Muscle layer of colon (tissue), 2 donors: ENCODE data around the gene MSL3B.
A peak's percentile ranks its signal among the peaks of the same experiment; 100 is the strongest.

Experiments used
- H3K27ac ChIP-seq: one replicate; pipeline ENCODE4 v1.7.0; 2013; ENCODE audit warnings: low read depth, mild to moderate bottlenecking, low read length, moderate library complexity
- H3K27me3 ChIP-seq, 2 donors: one replicate each; pipeline ENCODE4 v1.7.0; 2013; ENCODE audit warnings: low read length in 2 of 2, mild to moderate bottlenecking in 2 of 2; ENCODE audit not compliant: insufficient read depth in 2 of 2, control insufficient read depth in 1 of 2
- H3K36me3 ChIP-seq: one replicate; pipeline ENCODE4 v1.7.0; 2013; ENCODE audit warnings: mild to moderate bottlenecking, low read length; ENCODE audit not compliant: insufficient read depth
- H3K4me1 ChIP-seq: one replicate; pipeline ENCODE4 v1.7.0; 2013; ENCODE audit warnings: mild to moderate bottlenecking, low read length; ENCODE audit not compliant: insufficient read depth
- H3K4me3 ChIP-seq, 2 donors: one replicate each; pipeline ENCODE4 v1.7.0; 2013; ENCODE audit warnings: low read length in 2 of 2, low read depth in 1 of 2, mild to moderate bottlenecking in 1 of 2, moderate library complexity in 1 of 2
- H3K9ac ChIP-seq: one replicate; pipeline ENCODE4 v1.7.0; 2013; ENCODE audit warnings: low read length
- H3K9me3 ChIP-seq: one replicate; pipeline ENCODE4 v1.7.0; 2013; ENCODE audit warnings: mild to moderate bottlenecking, low read length
- donor health status: abdominal sarcoma.
- donor health status: Adenocarcinoma of cecum.

Gene MSL3B

DNA sequence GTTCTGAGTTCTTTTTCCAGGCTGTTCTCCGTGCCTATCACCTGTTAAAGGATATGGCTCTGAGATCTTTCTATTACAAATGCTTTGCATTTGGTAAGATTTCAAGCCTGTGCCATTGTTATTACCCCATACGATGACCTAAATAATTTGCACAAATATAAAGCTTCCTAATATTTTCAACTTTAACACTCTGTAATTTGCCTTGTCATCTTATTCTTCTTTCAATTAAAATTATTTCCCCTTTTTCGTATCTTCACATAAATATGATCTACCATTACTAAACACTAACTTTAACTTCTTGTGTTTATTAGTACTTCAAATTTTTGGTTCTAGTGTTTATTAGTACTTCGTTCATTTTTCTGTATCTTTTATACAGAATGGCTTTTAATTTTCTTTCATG is 3.2 kb upstream of the MSL3B start:
- Histone ChIP-seq H3K4me3 (no peak overlapping the region), H3K4me1 (no peaks in the 10 kb centered on the region), H3K9me3 (no peaks in the 10 kb centered on the region), H3K27me3 (peaks cover 0 to 4% of the 10 kb centered on the region in 2 donors), H3K9ac (no peak overlapping the region), H3K36me3 (no peaks in the 10 kb centered on the region), H3K27ac (no peak overlapping the region)

DNA sequence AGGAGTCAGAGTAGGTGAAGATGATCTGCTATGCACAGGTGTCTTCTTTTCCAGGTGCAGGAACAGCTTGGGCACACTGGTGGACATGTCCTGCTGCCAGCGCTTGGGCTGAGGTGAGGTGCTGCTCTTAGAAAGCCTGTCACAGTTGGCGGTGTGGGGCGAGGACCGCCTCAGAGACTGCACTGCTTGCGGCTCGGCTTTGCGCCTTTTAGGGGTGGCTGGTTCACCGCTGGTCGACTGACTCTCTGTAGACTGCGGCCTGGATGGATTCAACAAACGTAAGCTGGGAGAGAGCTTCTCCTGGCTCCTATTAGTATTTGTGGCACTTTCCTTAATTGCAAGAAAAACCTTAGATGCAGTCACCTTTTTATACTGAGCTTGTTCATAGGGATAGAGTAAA is 1.7 kb downstream of the MSL3B start:
- Histone ChIP-seq H3K27ac (no peak overlapping the region), H3K9me3 (no peaks in the 10 kb centered on the region), H3K9ac (no peak overlapping the region), H3K4me3 (no peak overlapping the region), H3K27me3 (peaks cover 0 to 4% of the 10 kb centered on the region in 2 donors), H3K4me1 (no peaks in the 10 kb centered on the region), H3K36me3 (no peaks in the 10 kb centered on the region)

DNA sequence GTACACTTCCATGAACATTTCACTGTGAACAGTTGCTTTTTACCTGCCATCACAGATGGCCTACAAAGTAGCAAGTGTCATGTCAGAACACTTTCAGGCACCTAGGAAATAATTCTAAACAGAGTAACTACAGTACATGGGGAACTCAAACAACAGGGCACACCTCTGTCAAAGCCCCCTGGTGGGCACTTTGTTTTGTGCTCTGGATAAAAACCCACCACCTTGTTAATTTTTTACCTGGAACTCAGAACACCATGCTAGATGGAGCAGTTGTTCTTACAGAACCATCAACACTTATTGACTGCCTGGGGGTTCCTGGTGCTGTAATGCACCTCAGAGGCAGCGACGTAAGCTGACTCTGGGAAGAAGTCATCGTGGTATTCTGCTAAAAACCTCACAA is 2.3 kb downstream of the MSL3B start:
- Histone ChIP-seq H3K9me3 (no peaks in the 10 kb centered on the region), H3K4me1 (no peaks in the 10 kb centered on the region), H3K27me3 (peaks cover 0 to 4% of the 10 kb centered on the region in 2 donors), H3K9ac (no peak overlapping the region), H3K4me3 (no peak overlapping the region), H3K27ac (no peak overlapping the region), H3K36me3 (no peaks in the 10 kb centered on the region)

DNA sequence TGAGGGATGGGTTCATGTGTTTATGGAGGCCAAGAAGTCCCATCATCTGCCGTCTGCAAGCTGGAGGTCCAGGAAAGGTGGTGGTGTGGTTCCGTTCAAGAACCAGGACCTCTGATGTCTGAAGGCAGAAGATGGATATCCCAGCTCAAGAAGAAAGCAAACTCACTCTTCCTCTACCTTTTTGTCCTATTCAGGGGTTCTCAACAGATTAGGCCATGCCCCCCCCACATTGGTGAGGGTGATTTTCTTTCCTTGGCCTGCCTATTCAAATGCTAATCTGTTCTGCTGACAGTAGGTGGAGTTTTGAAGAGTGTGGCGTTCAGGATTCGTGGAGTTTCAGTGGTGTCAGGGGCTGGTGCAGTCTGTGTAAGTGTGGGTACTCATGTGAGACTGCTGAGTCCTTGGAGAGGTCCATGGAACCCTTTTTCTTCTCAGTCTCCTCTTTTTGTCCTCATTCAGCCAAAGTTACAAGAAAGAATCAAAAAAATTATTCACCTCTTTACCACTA is 5.9 kb downstream of the MSL3B start:
- H3K4me3 ChIP-seq = no peak overlapping the region
- H3K27ac ChIP-seq = no peak overlapping the region
- no peaks in the 10 kb centered on the region for H3K36me3 ChIP-seq
- no peak overlapping the region for H3K9ac ChIP-seq
- H3K9me3 ChIP-seq = no peaks in the 10 kb centered on the region
- no peaks in the 10 kb centered on the region for H3K4me1 ChIP-seq
- H3K27me3 ChIP-seq = no peaks in the 10 kb centered on the region

DNA sequence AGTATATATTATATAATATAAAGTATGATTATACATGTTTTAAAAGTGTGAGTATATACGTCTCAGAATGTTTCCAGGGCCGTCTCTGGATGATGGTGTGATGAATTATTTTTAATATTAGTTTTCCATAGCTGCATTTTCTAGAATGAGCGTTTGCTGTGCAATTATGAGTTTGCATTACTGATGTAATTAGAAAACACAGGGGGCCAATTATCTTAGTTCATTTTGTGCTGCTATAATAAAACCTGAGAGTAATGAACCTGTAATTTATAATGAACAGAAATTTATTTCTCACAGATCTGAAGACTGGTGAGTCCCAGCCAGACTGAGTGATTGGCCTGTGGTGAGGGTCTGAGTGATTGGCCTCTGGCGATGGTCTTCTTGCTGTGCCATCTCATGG is 9.9 kb downstream of the MSL3B start:
- Histone ChIP-seq H3K4me1 (peaks cover 7% of the 10 kb centered on the region), H3K9ac (no peak overlapping the region)

DNA sequence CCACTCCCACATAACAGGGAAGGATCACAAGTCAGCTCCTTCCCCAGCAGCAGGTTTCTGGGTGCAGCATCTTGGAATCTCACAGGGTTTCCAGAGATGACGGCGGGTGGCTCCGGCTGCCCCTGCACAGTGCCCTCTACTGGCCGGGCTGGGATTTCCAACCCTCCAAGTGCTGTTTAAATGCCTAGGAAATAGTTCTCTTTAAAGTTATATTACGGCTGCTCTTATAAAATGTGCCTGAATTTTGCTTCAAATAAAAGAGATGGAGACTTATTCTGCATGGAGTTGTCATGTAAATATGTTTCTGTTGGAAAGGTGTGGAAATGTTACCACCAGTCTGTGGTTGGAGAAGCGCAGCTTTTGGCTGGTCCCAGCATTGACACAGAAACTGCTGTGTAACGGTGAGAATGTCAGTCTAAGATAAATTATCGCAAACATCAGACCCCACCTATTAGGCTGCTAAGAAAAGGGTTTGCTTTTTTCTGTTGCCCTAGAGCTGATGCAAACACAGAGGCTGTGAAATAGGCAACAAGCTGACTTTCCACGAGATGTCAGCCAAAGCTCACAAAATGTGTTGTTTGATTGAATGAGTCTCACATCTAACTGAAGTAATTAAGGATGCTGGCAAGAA is 10.6 kb downstream of the MSL3B start:
- Histone ChIP-seq H3K9me3 (no peaks in the 10 kb centered on the region), H3K9ac (no peak overlapping the region), H3K27ac (no peak overlapping the region), H3K4me1 (peaks cover 7% of the 10 kb centered on the region), H3K36me3 (no peaks in the 10 kb centered on the region), H3K4me3 (no peak overlapping the region), H3K27me3 (no peaks in the 10 kb centered on the region)

More for the DNA sequence above, 9.9 kb downstream of the MSL3B start:
- Histone ChIP-seq H3K9me3 (no peaks in the 10 kb centered on the region), H3K4me3 (no peak overlapping the region), H3K36me3 (no peaks in the 10 kb centered on the region), H3K27me3 (no peaks in the 10 kb centered on the region), H3K27ac (no peak overlapping the region)

DNA sequence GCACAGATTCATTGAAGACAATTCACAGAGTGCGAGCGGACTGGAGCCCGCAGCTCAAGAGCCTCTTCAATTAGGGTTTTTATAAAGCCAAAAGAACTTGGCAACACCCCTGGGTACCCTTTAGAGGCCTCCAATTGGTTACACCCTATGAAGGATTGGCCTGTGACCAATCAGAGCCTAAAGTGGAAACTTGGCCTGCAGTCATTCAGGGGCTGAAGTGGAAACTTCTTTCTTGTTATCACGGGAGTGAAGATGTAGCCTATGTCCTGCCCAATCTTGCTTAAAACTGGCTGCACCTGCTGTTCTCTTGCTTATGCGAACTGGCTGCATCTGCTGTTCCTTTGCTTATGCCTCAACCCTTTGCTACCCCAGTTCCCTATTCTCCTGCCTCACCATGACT is 12.0 kb downstream of the MSL3B start:
- H3K9me3 ChIP-seq = no peaks in the 10 kb centered on the region
- H3K27me3 ChIP-seq = no peaks in the 10 kb centered on the region
- H3K4me3 ChIP-seq = no peak overlapping the region
- no peak overlapping the region for H3K27ac ChIP-seq
- H3K9ac ChIP-seq = no peak overlapping the region
- H3K4me1 ChIP-seq = peaks cover 7% of the 10 kb centered on the region
- no peaks in the 10 kb centered on the region for H3K36me3 ChIP-seq

DNA sequence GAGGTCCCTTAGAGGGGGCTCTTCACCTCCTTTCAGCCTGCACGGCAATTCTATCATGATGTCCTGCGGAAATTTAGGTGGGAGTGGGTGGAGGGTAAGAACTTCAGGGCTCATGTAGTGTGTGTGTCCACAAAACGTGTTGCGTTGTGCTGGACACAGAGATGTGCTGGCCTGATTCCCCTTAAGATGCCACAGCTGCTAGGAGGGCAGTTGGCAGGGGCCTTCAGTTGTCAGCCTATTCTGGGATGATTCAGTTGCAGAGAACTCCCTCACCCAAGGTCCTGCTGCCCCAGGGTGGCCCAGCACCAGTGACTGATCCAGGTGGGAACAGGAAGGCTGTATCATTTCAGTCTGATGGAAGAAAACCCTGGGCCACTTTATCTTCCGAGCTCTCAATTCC is 12.8 kb downstream of the MSL3B start:
- peaks cover 7% of the 10 kb centered on the region for H3K4me1 ChIP-seq
- H3K36me3 ChIP-seq = no peaks in the 10 kb centered on the region
- H3K27ac ChIP-seq = no peak overlapping the region
- H3K9me3 ChIP-seq = no peaks in the 10 kb centered on the region
- no peaks in the 10 kb centered on the region for H3K27me3 ChIP-seq
- H3K9ac ChIP-seq = no peak overlapping the region
- H3K4me3 ChIP-seq = no peak overlapping the region

DNA sequence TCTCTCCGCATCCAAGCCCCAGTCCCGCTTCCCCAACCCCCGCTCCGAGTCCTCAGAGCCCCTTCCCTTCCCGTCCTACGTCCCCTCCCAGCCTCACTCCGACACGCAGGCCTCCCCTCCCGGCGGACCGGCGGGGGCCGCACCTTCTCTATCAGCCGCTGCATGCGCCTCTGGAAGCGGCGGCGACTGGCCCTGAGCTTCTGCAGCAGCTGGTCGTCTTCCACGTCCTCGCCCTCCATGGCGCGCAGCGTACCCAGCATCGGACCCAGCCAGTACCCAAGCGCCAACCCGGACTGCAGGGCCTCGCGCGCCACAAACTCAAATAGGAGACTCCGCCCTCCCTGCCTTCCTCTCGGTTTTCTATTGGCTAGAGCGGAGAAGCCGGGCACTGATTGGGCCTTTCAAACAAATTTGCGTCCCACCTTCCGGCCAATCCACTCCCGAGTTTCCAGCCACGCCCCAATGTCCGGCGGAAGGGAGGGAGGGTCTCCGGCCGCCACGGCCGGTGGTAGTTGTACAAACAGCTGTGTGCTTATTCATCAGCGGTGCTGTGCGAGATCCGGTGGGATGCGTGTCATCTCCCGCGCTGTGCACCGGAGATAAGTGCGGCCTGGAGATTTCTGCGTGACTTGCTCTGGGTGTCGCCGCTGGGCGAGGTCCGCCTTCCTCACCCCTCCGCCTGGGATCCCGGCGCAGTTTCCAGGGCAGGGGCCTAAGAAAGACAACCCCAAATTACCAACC is 13.8 kb downstream of the MSL3B start, which contains the start of gene HJURP:
HJURP (minus strand) TSS at position 295 of the 741 bp plus-strand sequence; CDS start at position 260, 35 bp downstream.
- H3K27ac ChIP-seq = no peak within 1 kb of the TSS
- H3K27me3 ChIP-seq = no peaks in the 10 kb centered on the region
- no peaks in the 10 kb centered on the region for H3K9me3 ChIP-seq
- H3K36me3 ChIP-seq = no peaks in the 10 kb centered on the region
- H3K4me1 ChIP-seq = peaks cover 7% of the 10 kb centered on the region
- H3K4me3 ChIP-seq = peak within 1 kb of the TSS; percentile 61 to 74
- peak within 1 kb of the TSS; percentile 49 for H3K9ac ChIP-seq

DNA sequence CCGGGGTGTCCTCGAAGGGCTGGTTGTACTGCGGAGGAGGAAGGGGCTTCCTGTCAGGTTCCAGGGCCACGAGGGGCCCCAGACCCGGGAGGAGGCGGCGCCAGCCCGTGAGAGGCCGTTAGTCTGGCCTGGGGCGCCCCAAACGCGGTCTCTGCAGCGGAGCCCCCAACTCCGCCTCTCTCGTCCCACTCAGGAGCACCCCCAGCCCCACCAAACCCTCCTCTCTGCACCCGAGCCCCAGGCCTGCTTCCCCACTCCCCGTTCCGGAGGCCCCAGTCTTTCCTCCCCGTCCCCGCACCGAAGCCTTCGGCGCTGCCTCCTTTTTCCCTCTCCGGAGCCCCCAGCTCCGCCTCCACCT is 14.3 kb downstream of the MSL3B start:
- Histone ChIP-seq H3K36me3 (no peaks in the 10 kb centered on the region), H3K27ac (no peak overlapping the region), H3K4me3 (peak overlapping the region; percentile 61 to 74), H3K27me3 (no peaks in the 10 kb centered on the region), H3K9me3 (no peaks in the 10 kb centered on the region), H3K9ac (no peak overlapping the region), H3K4me1 (peaks cover 7% of the 10 kb centered on the region)

DNA sequence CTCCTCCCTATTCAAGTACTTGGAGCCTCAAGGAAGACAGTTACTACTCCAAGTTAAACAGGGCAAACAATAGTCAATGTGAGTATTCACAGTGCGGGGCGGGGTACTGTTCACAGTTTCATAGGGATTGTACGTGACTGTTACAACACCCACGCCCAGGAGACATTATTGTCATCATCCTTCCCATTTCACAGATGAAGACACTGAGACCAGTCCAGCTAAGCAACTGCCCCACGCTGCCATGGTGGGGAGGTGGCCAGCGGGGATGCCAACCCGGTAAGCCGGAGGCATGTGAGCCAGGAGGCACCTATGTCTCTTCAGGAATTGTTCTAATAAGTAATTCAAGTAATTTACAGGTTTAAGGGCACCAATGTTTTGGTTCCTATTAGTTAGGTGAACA is 14.8 kb downstream of the MSL3B start:
- Histone ChIP-seq H3K9ac (no peak overlapping the region), H3K27me3 (no peaks in the 10 kb centered on the region), H3K27ac (no peak overlapping the region), H3K36me3 (no peaks in the 10 kb centered on the region), H3K4me1 (peaks cover 7% of the 10 kb centered on the region), H3K4me3 (no peak overlapping the region), H3K9me3 (no peaks in the 10 kb centered on the region)

DNA sequence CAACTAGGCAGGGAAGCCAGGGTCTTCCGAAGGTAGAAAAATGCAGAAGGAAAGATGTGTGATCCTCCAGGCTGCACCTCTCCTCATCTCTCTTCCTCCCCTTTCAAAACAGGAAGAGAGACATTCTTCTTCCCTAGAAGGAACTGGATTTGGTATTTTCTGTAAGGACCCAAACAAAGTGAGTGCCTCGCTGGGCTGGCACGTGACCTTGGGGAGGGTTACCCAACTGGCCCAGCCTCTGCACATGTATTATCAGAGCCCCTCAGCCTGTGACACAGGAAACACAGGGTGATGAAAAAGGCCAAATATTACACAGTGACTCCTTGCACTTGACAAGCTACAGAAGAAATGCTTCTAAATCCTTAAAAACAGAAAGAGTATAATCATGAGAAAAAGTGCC is 16.1 kb downstream of the MSL3B start:
- Histone ChIP-seq H3K9me3 (no peaks in the 10 kb centered on the region), H3K27me3 (no peaks in the 10 kb centered on the region), H3K36me3 (no peaks in the 10 kb centered on the region), H3K27ac (no peak overlapping the region), H3K9ac (no peak overlapping the region), H3K4me3 (no peak overlapping the region), H3K4me1 (peaks cover 7% of the 10 kb centered on the region)
